Liver (tissue), 9 donors: Measurements from ENCODE around the gene SPACDR. TPM values are rescaled to one million over a fixed set of nuclear protein-coding genes. Genes with fewer than 3 reads are reported as not detected.

Experiments
- DNase-seq: peaks from one replicate; pipeline ENCODE4 v3.0.0-alpha.2; 2017; ENCODE audit warnings: low spot score
- H3K27ac ChIP-seq, 2 donors: one replicate each; pipeline ENCODE4 v1.7.0; 2013; ENCODE audit warnings: inconsistent platforms in 2 of 2, low read length in 2 of 2, control low read depth in 1 of 2, low read depth in 1 of 2, mild to moderate bottlenecking in 1 of 2
- H3K27me3 ChIP-seq, 4 donors: one replicate each; pipeline versions ENCODE4 v1.6.1 to v1.7.0; 2013; ENCODE audit warnings: low read length in 3 of 4, inconsistent platforms in 1 of 4, mild to moderate bottlenecking in 1 of 4, moderate library complexity in 1 of 4; ENCODE audit not compliant: control insufficient read depth in 4 of 4, insufficient read depth in 4 of 4
- H3K36me3 ChIP-seq, 4 donors: one replicate each; pipeline versions ENCODE4 v1.6.1 to v1.7.0; 2013; ENCODE audit warnings: low read length in 3 of 4, mild to moderate bottlenecking in 3 of 4, low read depth in 1 of 4, moderate library complexity in 1 of 4; ENCODE audit not compliant: control insufficient read depth in 4 of 4, insufficient read depth in 3 of 4
- H3K4me1 ChIP-seq, 4 donors: one replicate each; pipeline versions ENCODE4 v1.6.1 to v1.7.0; 2013; ENCODE audit warnings: low read length in 3 of 4, mild to moderate bottlenecking in 3 of 4, moderate library complexity in 1 of 4; ENCODE audit not compliant: control insufficient read depth in 4 of 4, insufficient read depth in 4 of 4
- H3K4me3 ChIP-seq, 3 donors: one replicate each; pipeline versions ENCODE4 v1.6.1 to v1.7.0; 2013; ENCODE audit warnings: low read length in 3 of 3, control low read depth in 1 of 3, low read depth in 1 of 3, mild to moderate bottlenecking in 1 of 3
- H3K9ac ChIP-seq, 2 donors: one replicate each; pipeline ENCODE4 v1.7.0; 2013; ENCODE audit warnings: low read length in 2 of 2, mild to moderate bottlenecking in 2 of 2, moderate library complexity in 2 of 2, control low read depth in 1 of 2, low read depth in 1 of 2
- H3K9me3 ChIP-seq, 4 donors: one replicate each; pipeline versions ENCODE4 v1.6.1 to v1.7.0; 2013; ENCODE audit warnings: low read length in 3 of 4; ENCODE audit not compliant: control insufficient read depth in 4 of 4
- CTCF ChIP-seq: fragments of 150-350 bp; IDR thresholded peaks from 2 replicates; pipeline ENCODE4 v1.5.1; 2017; ENCODE audit warnings: improper control_type of control experiment, low read depth, low read length; ENCODE audit not compliant: missing input control
- FOXA1 ChIP-seq: IDR thresholded peaks from 2 replicates; pipeline ENCODE4 v1.6.1; 2016; ENCODE audit warnings: antibody characterized with exemption
- FOXA2 ChIP-seq: IDR thresholded peaks from 2 replicates; pipeline ENCODE4 v1.6.1; 2016; ENCODE audit warnings: antibody characterized with exemption
- GABPA ChIP-seq, 2 donors: IDR thresholded peaks in 1 of 2; conservative IDR thresholded peaks in 1 of 2; 2 replicates each; pipeline ENCODE4 v1.6.1; 2016; ENCODE audit warnings: antibody characterized with exemption in 2 of 2, mild to moderate bottlenecking in 1 of 2, moderate library complexity in 1 of 2
- HNF4G ChIP-seq: IDR thresholded peaks from 2 replicates; pipeline ENCODE4 v1.6.1; 2016; ENCODE audit warnings: antibody characterized with exemption
- JUND ChIP-seq, 2 donors: IDR thresholded peaks; 2 replicates each; pipeline ENCODE4 v1.6.1; 2016; ENCODE audit warnings: antibody characterized with exemption in 2 of 2
- RAD21 ChIP-seq, 2 donors: IDR thresholded peaks; 2 replicates each; pipeline ENCODE4 v1.6.1; 2016; ENCODE audit warnings: antibody characterized with exemption in 2 of 2, mild to moderate bottlenecking in 2 of 2
- SP1 ChIP-seq: IDR thresholded peaks from 2 replicates; pipeline ENCODE4 v1.6.1; 2018; ENCODE audit warnings: antibody characterized with exemption, mild to moderate bottlenecking
- TAF1 ChIP-seq: conservative IDR thresholded peaks from 2 replicates; pipeline ENCODE4 v1.6.1; 2016; ENCODE audit warnings: antibody characterized with exemption, mild to moderate bottlenecking
- YY1 ChIP-seq: IDR thresholded peaks from 2 replicates; pipeline ENCODE4 v1.6.1; 2016; ENCODE audit warnings: antibody characterized with exemption, mild to moderate bottlenecking
- WGBS: extraction: QIAGEN DNeasy Blood & Tissue Kit; methylation state at CpG from one replicate; pipeline ENCODE4 v1.1.7; 2013; 5-methylcytosine and 5-hydroxymethylcytosine counted together
- polyA plus RNA-seq, 2 donors: library from polyadenylated mRNA; stranded (reverse) in 1 of 2; unstranded in 1 of 2; fragments of 200-250 nt in 1 of 2; fragments of >200 nt in 1 of 2; fragmentation: Nextera tagmentation in 1 of 2; extraction: Ambion mirVana in 1 of 2; gene quantifications; one replicate each; pipeline versions ENCODE4 v1.2.1 to v1.2.3, GENCODE V29; 2013 to 2015
- total RNA-seq, 2 donors: library from RNA; depleted of rRNA; stranded (reverse); fragments of >200 nt; gene quantifications; one replicate each; pipeline ENCODE4 v1.2.3, GENCODE V29; 2014
- TF ChIP-seq, protein P1 (sequence below): IDR thresholded peaks from 2 replicates; pipeline ENCODE4 v1.6.1; 2016; ENCODE audit warnings: antibody characterized with exemption, mild to moderate bottlenecking
- donor health status: healthy.
- donor health status: healthy.
- donor health status: healthy.
- donor health status: healthy.
- donor health status: healthy.

Gene SPACDR
- total and polyA plus RNA-seq, 4 donors = 0.06 to 0.33 (median 0.17) TPM; not detected in 1

DNA sequence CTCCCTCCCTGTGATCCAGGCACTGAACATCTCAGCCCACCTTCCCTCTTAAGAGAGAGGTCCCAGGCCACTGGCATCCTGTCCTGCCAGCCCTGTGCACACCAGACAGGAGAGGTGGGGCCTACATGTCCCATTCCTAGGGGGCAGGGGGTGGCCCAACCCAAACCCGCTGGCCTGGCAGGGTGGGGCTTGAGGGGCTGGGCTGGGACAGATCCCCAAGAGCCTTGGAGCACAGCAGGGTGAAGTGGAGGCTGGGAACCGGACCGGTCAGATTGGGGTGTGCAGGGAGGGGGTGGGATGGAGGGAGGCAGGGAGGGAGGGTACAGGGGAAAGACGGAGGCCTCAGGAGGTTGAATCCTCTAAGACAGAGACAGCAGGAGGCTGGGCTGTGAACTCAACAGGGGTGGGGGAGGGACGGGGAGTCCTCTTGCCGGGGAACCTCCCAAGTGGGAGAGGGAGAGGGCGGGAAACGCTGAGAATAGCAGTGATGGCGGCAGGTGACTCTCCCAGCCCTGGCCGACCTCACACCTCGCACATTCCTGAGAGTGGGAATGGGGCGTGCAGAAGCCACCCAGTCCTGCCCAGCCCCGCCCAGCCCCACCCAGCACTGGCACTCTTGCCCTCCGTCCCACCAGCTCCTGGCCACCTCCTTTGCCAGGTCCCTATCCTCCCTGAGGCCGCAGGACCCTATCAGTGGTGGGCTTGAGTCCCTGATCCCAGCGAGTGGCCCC, 8.2 kb upstream of the SPACDR start:
- Histone ChIP-seq H3K9me3 (no peaks in the 10 kb centered on the region), H3K27ac (no peak overlapping the region), H3K9ac (no peak overlapping the region), H3K4me1 (peaks cover 2 to 15% (median 12%) of the 10 kb centered on the region in 4 donors), H3K27me3 (no peaks in the 10 kb centered on the region), H3K36me3 (peaks cover 2 to 9% (median 8%) of the 10 kb centered on the region in 4 donors), H3K4me3 (no peak overlapping the region)
- no peak for TF ChIP-seq YY1
- DNase-seq = no peak
- WGBS = 79% methylated on average over 16 of the region's 16 CpGs

- 59% methylated on average over 4 of the region's 4 CpGs for WGBS
- H3K27ac ChIP-seq = no peak overlapping the region
- no peak for TF ChIP-seq TAF1
- no peak for TF ChIP-seq FOXA1
- TF ChIP-seq FOXA2 = no peak
- TF ChIP-seq GABPA (IDR thresholded peaks at IDR 0.05 in 1 of 2, conservative IDR thresholded peaks at IDR 0.05 in 1 of 2) = no peak
- TF ChIP-seq SP1 = no peak
- TF ChIP-seq HNF4G = no peak
- no peak for TF ChIP-seq JUND (IDR thresholded peaks at IDR 0.05)
- TF ChIP-seq, protein P1, sequence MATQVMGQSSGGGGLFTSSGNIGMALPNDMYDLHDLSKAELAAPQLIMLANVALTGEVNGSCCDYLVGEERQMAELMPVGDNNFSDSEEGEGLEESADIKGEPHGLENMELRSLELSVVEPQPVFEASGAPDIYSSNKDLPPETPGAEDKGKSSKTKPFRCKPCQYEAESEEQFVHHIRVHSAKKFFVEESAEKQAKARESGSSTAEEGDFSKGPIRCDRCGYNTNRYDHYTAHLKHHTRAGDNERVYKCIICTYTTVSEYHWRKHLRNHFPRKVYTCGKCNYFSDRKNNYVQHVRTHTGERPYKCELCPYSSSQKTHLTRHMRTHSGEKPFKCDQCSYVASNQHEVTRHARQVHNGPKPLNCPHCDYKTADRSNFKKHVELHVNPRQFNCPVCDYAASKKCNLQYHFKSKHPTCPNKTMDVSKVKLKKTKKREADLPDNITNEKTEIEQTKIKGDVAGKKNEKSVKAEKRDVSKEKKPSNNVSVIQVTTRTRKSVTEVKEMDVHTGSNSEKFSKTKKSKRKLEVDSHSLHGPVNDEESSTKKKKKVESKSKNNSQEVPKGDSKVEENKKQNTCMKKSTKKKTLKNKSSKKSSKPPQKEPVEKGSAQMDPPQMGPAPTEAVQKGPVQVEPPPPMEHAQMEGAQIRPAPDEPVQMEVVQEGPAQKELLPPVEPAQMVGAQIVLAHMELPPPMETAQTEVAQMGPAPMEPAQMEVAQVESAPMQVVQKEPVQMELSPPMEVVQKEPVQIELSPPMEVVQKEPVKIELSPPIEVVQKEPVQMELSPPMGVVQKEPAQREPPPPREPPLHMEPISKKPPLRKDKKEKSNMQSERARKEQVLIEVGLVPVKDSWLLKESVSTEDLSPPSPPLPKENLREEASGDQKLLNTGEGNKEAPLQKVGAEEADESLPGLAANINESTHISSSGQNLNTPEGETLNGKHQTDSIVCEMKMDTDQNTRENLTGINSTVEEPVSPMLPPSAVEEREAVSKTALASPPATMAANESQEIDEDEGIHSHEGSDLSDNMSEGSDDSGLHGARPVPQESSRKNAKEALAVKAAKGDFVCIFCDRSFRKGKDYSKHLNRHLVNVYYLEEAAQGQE = no peak
- H3K36me3 ChIP-seq = peaks cover 2 to 9% (median 8%) of the 10 kb centered on the region in 4 donors
- no peak overlapping the region for H3K9ac ChIP-seq
- H3K27me3 ChIP-seq = no peaks in the 10 kb centered on the region
- no peak overlapping the region for H3K4me3 ChIP-seq
- no peaks in the 10 kb centered on the region for H3K9me3 ChIP-seq
- no peak for DNase-seq
- peaks cover 2 to 6% (median 4%) of the 10 kb centered on the region in 4 donors for H3K4me1 ChIP-seq
Observed at GRCh38 chr7:100471021-100471420, 7.0 kb upstream of the SPACDR start.

GRCh38 chr7:100469227-100470044, 5.4 kb upstream of the SPACDR start:
- no peak for TF ChIP-seq FOXA1
- peak; percentile 99 for TF ChIP-seq CTCF
- peak; percentile 88 to 94 for TF ChIP-seq RAD21 (IDR thresholded peaks at IDR 0.05)
- TF ChIP-seq YY1 = no peak
- peak; percentile 94 for DNase-seq
- Histone ChIP-seq H3K27me3 (no peaks in the 10 kb centered on the region), H3K4me1 (peaks cover 5 to 15% (median 11%) of the 10 kb centered on the region in 4 donors), H3K9ac (no peak overlapping the region), H3K36me3 (peaks cover 3 to 9% (median 6%) of the 10 kb centered on the region in 4 donors), H3K4me3 (no peak overlapping the region), H3K27ac (no peak overlapping the region), H3K9me3 (no peaks in the 10 kb centered on the region)
- 35% methylated on average over 13 of the region's 13 CpGs for WGBS
